ENCODE results near the gene PSMB9. TPM values are rescaled to one million over a fixed set of nuclear protein-coding genes. Genes with fewer than 3 reads are reported as not detected.
A peak's percentile ranks its signal among the peaks of the same experiment; 100 is the strongest.

The PSMB9 gene
- total and polyA plus RNA-seq, 2 donors (not counting 1 experiment from before 2014, with no cell fraction given) = 181 to 242 TPM

DNA sequence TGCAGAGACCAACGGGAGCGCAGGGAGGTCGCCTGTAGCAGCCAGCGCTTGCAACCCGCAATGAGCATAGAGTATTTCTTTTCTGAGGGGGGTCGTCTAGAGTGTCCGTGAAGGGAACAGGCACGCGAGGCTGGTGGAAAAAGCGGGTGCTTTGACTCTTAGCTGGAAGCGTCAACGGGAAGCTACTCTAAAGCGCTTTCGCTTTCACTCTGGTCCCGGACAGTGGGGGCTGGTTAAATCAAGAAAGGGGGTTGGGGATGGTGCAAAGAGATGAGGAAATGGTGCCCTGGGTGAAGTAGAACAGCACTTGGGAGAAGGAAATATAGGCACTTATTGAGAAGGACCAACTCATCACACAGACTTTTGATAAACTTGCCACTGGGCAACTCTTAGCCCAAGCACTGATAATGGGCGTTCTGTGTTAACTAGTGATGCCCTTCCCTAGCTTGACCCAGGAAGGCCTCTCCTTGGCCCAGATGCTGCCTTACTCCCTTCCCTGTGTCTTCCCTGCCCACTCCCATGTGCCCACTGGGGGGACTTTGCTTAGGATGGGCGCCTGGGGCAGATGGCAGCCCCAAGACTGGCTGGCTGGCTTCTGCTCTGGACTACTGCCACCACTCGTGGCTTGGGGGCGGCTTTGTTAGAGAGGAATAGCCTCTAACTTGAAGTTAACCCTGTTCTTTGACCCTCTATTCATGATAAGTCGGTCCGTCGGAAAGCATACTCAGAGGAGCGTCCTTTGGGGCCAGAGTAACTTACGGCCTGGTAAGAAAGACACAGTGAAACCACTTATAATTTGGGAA, 585 bp downstream of the PSMB9 start:
- H3K36me3 ChIP-seq (replicated peaks in 1 of 2; ENCODE audit: control extremely low read depth in 1 of 2, control insufficient read depth in 1 of 2, extremely low read depth in 1 of 2, insufficient read depth in 2 of 2, low read length in 1 of 2) = peaks cover 27 to 66% of the 10 kb centered on the region in 2 experiments
- DNase-seq = peak; percentile 81
- TF ChIP-seq, protein P1, sequence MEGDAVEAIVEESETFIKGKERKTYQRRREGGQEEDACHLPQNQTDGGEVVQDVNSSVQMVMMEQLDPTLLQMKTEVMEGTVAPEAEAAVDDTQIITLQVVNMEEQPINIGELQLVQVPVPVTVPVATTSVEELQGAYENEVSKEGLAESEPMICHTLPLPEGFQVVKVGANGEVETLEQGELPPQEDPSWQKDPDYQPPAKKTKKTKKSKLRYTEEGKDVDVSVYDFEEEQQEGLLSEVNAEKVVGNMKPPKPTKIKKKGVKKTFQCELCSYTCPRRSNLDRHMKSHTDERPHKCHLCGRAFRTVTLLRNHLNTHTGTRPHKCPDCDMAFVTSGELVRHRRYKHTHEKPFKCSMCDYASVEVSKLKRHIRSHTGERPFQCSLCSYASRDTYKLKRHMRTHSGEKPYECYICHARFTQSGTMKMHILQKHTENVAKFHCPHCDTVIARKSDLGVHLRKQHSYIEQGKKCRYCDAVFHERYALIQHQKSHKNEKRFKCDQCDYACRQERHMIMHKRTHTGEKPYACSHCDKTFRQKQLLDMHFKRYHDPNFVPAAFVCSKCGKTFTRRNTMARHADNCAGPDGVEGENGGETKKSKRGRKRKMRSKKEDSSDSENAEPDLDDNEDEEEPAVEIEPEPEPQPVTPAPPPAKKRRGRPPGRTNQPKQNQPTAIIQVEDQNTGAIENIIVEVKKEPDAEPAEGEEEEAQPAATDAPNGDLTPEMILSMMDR (IDR thresholded peaks at IDR 0.05) = no peak
- TF ChIP-seq EZH2 (IDR thresholded peaks at IDR 0.05; ENCODE audit: borderline replicate concordance, insufficient read depth, low read depth, low read length, poor library complexity, severe bottlenecking) = no peak

More for the DNA sequence above, 585 bp downstream of the PSMB9 start:
- H3K9ac ChIP-seq (ENCODE audit: low read length) = peak overlapping the region; percentile 99
- ChIA-PET POLR2A (interaction anchor here (0.6 to 6.4 kb wide), 14 partner anchors 10 to 1286 kb away, joined by 3 to 282 read pairs (median 4); partner anchors contain the start of genes BRD2, HLA-DMA, HLA-DOB and PBX2), CTCF (interaction anchor here (0.6 to 8.1 kb wide), 20 partner anchors 9 to 441 kb away, joined by 3 to 359 read pairs (median 4); partner anchors contain the start of genes HLA-DMA, PSMB8 and TAP2)
- peak overlapping the region; percentile 91 to 98 (median 94) for H3K4me3 ChIP-seq (ENCODE audit: control extremely low read depth in 1 of 5, extremely low read depth in 1 of 5, insufficient read depth in 1 of 5, low read depth in 2 of 5, low read length in 4 of 5)
- intact Hi-C loops (cut with micrococcal nuclease) = loop anchor here (1.0 kb wide), 3 partner anchors 10 to 16 kb away; partner anchors contain the start of genes PSMB8 and TAP2
- peaks cover 16% of the 10 kb centered on the region for H4K20me1 ChIP-seq (ENCODE audit: control insufficient read depth, insufficient read depth, low read length, poor library complexity, severe bottlenecking)
- H3K4me2 ChIP-seq (replicated peaks; ENCODE audit: low read depth, low read length, poor library complexity, severe bottlenecking) = peak overlapping the region; percentile 82
- H3K27me3 Mint-ChIP-seq = no peaks in the 10 kb centered on the region
- H3K4me1 Mint-ChIP-seq = peaks cover 78% of the 10 kb centered on the region
- peak overlapping the region; percentile 100 for H3K27ac Mint-ChIP-seq
- peaks cover 59 to 63% of the 10 kb centered on the region in 2 donors for H3K4me1 ChIP-seq (ENCODE audit: control insufficient read depth in 2 of 2, insufficient read depth in 2 of 2, low read length in 2 of 2)
- H3K4me3 Mint-ChIP-seq = peak overlapping the region; percentile 99
- H3K79me2 ChIP-seq (ENCODE audit: control insufficient read depth, insufficient read depth, low read length) = peaks cover 98% of the 10 kb centered on the region
- peak; percentile 16 for ATAC-seq (ENCODE audit: low read depth)
- no peaks in the 10 kb centered on the region for H3K9me3 ChIP-seq (ENCODE audit: control extremely low read depth in 1 of 3, control insufficient read depth in 2 of 3, insufficient read depth in 1 of 3, low read length in 2 of 3)
- 1% methylated on average over 19 of the region's 24 CpGs for WGBS (ENCODE audit: insufficient coverage)
- H3K27ac ChIP-seq (ENCODE audit: low read length in 2 of 2) = peak overlapping the region; percentile 98 to 99
- no peaks in the 10 kb centered on the region for H3K27me3 ChIP-seq (replicated peaks in 1 of 4; ENCODE audit: control extremely low read depth in 1 of 4, control insufficient read depth in 3 of 4, insufficient read depth in 4 of 4, low read length in 3 of 4)
- no peaks in the 10 kb centered on the region for H3K9me3 Mint-ChIP-seq (ENCODE audit: insufficient read depth)
- peak overlapping the region; percentile 86 for H2AFZ ChIP-seq (ENCODE audit: insufficient read depth, low read depth, low read length, poor library complexity, severe bottlenecking)
